Naive thymus-derived CD4-positive, alpha-beta T cell (primary cell): ENCODE data around the gene NRDE2. TPM values are rescaled to one million over a fixed set of nuclear protein-coding genes. Genes with fewer than 3 reads are reported as not detected.

Source experiments
- ATAC-seq: fragments of 150-1000 bp; cut with Tn5 transposase; 2 replicates; pipeline ENCODE4 v1.10.0; 2021; ENCODE audit warnings: mild to moderate bottlenecking, moderate library complexity
- CTCF ChIA-PET: fragments of 350-600 bp; sonication (Branson Sonifier 250); formaldehyde crosslinking; loops from one replicate; lab custom pipeline; 2021; ENCODE audit warnings: antibody characterized with exemption; lab: Charles Lee
- POLR2A ChIA-PET: fragments of 350-600 bp; sonication (Branson Sonifier 250); formaldehyde crosslinking; loops from one replicate; lab custom pipeline; 2021; ENCODE audit warnings: antibody characterized with exemption, inconsistent platforms; lab: Charles Lee
- DNase-seq, 9 donors: peaks; one replicate each; pipeline versions ENCODE4 v3.0.0 to v3.0.0-alpha.2; 2020 to 2022; ENCODE audit warnings: mixed read lengths in 1 of 9
- H3K27ac ChIP-seq: one replicate; pipeline ENCODE4 v1.7.0; 2013; ENCODE audit warnings: mild to moderate bottlenecking, low read depth, low read length, moderate library complexity
- H3K27me3 ChIP-seq, 2 donors: one replicate each; pipeline ENCODE4 v1.7.0; 2013; ENCODE audit warnings: low read length in 2 of 2, mild to moderate bottlenecking in 2 of 2, moderate library complexity in 2 of 2; ENCODE audit not compliant: control insufficient read depth in 2 of 2, insufficient read depth in 2 of 2
- H3K36me3 ChIP-seq, 3 experiments: 1 replicate in 2 of 3; 2 replicates in 1 of 3; pipeline ENCODE4 v1.7.0; 2013; ENCODE audit warnings: low read length in 3 of 3, mild to moderate bottlenecking in 3 of 3, moderate library complexity in 1 of 3; ENCODE audit not compliant: insufficient read depth in 3 of 3, control insufficient read depth in 2 of 3
- H3K4me1 ChIP-seq, 2 donors: one replicate each; pipeline ENCODE4 v1.7.0; 2013; ENCODE audit warnings: low read length in 2 of 2, mild to moderate bottlenecking in 2 of 2, moderate library complexity in 1 of 2; ENCODE audit not compliant: control insufficient read depth in 2 of 2, insufficient read depth in 2 of 2
- H3K4me3 ChIP-seq: 2 replicates; pipeline ENCODE4 v1.7.0; 2013; ENCODE audit warnings: mild to moderate bottlenecking, low read length
- H3K9me3 ChIP-seq, 3 experiments: 1 replicate in 2 of 3; 2 replicates in 1 of 3; pipeline ENCODE4 v1.7.0; 2013; ENCODE audit warnings: low read length in 3 of 3; ENCODE audit not compliant: control insufficient read depth in 2 of 3
- H3K27ac Mint-ChIP-seq, 9 donors: one replicate each; pipeline ENCODE4 v1.8.0; 2020 to 2022; ENCODE audit warnings: mixed read lengths in 9 of 9, mild to moderate bottlenecking in 8 of 9, moderate library complexity in 5 of 9, inconsistent platforms in 2 of 9
- H3K27me3 Mint-ChIP-seq, 5 donors: one replicate each; pipeline ENCODE4 v1.8.0; 2021 to 2022; ENCODE audit warnings: mixed read lengths in 5 of 5, mild to moderate bottlenecking in 1 of 5
- H3K36me3 Mint-ChIP-seq, 5 donors: one replicate each; pipeline ENCODE4 v1.8.0; 2020 to 2022; ENCODE audit warnings: mixed read lengths in 5 of 5, mild to moderate bottlenecking in 3 of 5, inconsistent platforms in 1 of 5
- H3K4me1 Mint-ChIP-seq, 7 donors: one replicate each; pipeline ENCODE4 v1.8.0; 2020 to 2022; ENCODE audit warnings: mixed read lengths in 7 of 7, mild to moderate bottlenecking in 3 of 7, inconsistent platforms in 1 of 7
- H3K4me3 Mint-ChIP-seq, 10 donors: one replicate each; pipeline ENCODE4 v1.8.0; 2020 to 2022; ENCODE audit warnings: mild to moderate bottlenecking in 10 of 10, mixed read lengths in 10 of 10, moderate library complexity in 6 of 10, inconsistent platforms in 2 of 10
- H3K9me3 Mint-ChIP-seq, 11 donors: one replicate each; pipeline ENCODE4 v1.8.0; 2020 to 2022; ENCODE audit warnings: mixed read lengths in 11 of 11, mild to moderate bottlenecking in 4 of 11, inconsistent platforms in 1 of 11, moderate library complexity in 1 of 11
- intact Hi-C, 2 donors: fragments of 100-400 bp; cut with micrococcal nuclease; formaldehyde crosslinking; loops; one replicate each; pipeline ENCODE4 v1.15.1; 2023
- polyA plus RNA-seq, 2 donors: library from polyadenylated mRNA; unstranded; fragments of 300-500 nt; fragmentation: Illumina TruSeq; gene quantifications; one replicate each; pipeline ENCODE4 v1.2.3, GENCODE V29; 2021
- total RNA-seq, 6 experiments: library from RNA in 5 of 6; stranded (reverse) in 5 of 6; gene quantifications; 1 replicate in 5 of 6; 2 replicates in 1 of 6; pipeline ENCODE4 v1.2.3 and lab custom pipeline; 2021 to 2026

Gene NRDE2
- total and polyA plus RNA-seq, 7 experiments from 2014 or later: 8.4 to 30.2 (median 26.6) TPM

GRCh38 chr14:90288651-90289355 is 42.9 kb downstream of the NRDE2 start:
- POLR2A ChIA-PET: interaction anchor here (0.6 kb wide), 1 partner anchor 29 kb away, joined by 3 read pairs; no protein-coding TSS in a partner anchor
- Histone ChIP-seq H3K36me3 (peaks cover 5 to 83% (median 26%) of the 10 kb centered on the region in 3 experiments), H3K4me3 (no peak overlapping the region), H3K27ac (no peak overlapping the region), H3K27me3 (no peaks in the 10 kb centered on the region), H3K4me1 (no peaks in the 10 kb centered on the region), H3K9me3 (no peaks in the 10 kb centered on the region)
- no peaks in the 10 kb centered on the region for H3K9me3 Mint-ChIP-seq
- H3K27ac Mint-ChIP-seq: no peak overlapping the region
- ATAC-seq: peak; percentile 40
- intact Hi-C loops: no loop called here
- no peak overlapping the region for H3K4me3 Mint-ChIP-seq
- CTCF ChIA-PET: interaction anchor here (0.6 to 1.2 kb wide), 4 partner anchors 22 to 469 kb away, joined by 4 to 6 read pairs (median 4); no protein-coding TSS in a partner anchor
- H3K27me3 Mint-ChIP-seq: no peaks in the 10 kb centered on the region
- DNase-seq: no peak
- peaks cover 7 to 50% (median 20%) of the 10 kb centered on the region in 5 donors for H3K36me3 Mint-ChIP-seq
- H3K4me1 Mint-ChIP-seq: no peaks in the 10 kb centered on the region

GRCh38 chr14:90287791-90288190 is 44.0 kb downstream of the NRDE2 start:
- H3K27ac ChIP-seq: no peak overlapping the region
- intact Hi-C loops: no loop called here
- H3K4me1 ChIP-seq: no peaks in the 10 kb centered on the region
- Mint-ChIP-seq H3K36me3 (peaks cover 8 to 52% (median 19%) of the 10 kb centered on the region in 5 donors), H3K4me1 (no peaks in the 10 kb centered on the region), H3K27ac (no peak overlapping the region), H3K4me3 (no peak overlapping the region), H3K9me3 (no peaks in the 10 kb centered on the region), H3K27me3 (no peaks in the 10 kb centered on the region)
- ChIA-PET POLR2A (no interaction called here), CTCF (no interaction called here)
- ATAC-seq (no peak), DNase-seq (no peak)
- no peaks in the 10 kb centered on the region for H3K9me3 ChIP-seq
- no peaks in the 10 kb centered on the region for H3K27me3 ChIP-seq
- H3K4me3 ChIP-seq: no peak overlapping the region
- peaks cover 5 to 87% (median 26%) of the 10 kb centered on the region in 3 experiments for H3K36me3 ChIP-seq

GRCh38 chr14:90281756-90282155 is 50.0 kb downstream of the NRDE2 start:
- no peak overlapping the region for H3K27ac Mint-ChIP-seq
- intact Hi-C loops: no loop called here
- no peaks in the 10 kb centered on the region for H3K27me3 ChIP-seq
- H3K36me3 Mint-ChIP-seq: peaks cover 0 to 37% (median 5%) of the 10 kb centered on the region in 5 donors
- no peak for ATAC-seq
- no peak overlapping the region for H3K4me3 Mint-ChIP-seq
- DNase-seq: no peak
- no peak overlapping the region for H3K27ac ChIP-seq
- H3K27me3 Mint-ChIP-seq: no peaks in the 10 kb centered on the region
- H3K4me3 ChIP-seq: no peak overlapping the region
- peaks cover 0 to 1% (median 0%) of the 10 kb centered on the region in 11 donors for H3K9me3 Mint-ChIP-seq
- H3K4me1 Mint-ChIP-seq: peaks cover 0 to under 1% (median 0%) of the 10 kb centered on the region in 7 donors
- H3K4me1 ChIP-seq: no peaks in the 10 kb centered on the region
- no peaks in the 10 kb centered on the region for H3K9me3 ChIP-seq
- ChIA-PET CTCF (no interaction called here), POLR2A (no interaction called here)
- H3K36me3 ChIP-seq: peaks cover 0 to 80% (median 12%) of the 10 kb centered on the region in 3 experiments

- POLR2A ChIA-PET: no interaction called here
- no peak overlapping the region for H3K4me3 Mint-ChIP-seq
- Histone ChIP-seq H3K36me3 (peaks cover 0 to 77% (median 8%) of the 10 kb centered on the region in 3 experiments), H3K9me3 (no peaks in the 10 kb centered on the region), H3K27ac (no peak overlapping the region), H3K4me3 (no peak overlapping the region), H3K27me3 (no peaks in the 10 kb centered on the region), H3K4me1 (no peaks in the 10 kb centered on the region)
- H3K27me3 Mint-ChIP-seq: no peaks in the 10 kb centered on the region
- no peak overlapping the region for H3K27ac Mint-ChIP-seq
- no peak for DNase-seq
- peaks cover 0 to 5% (median 0%) of the 10 kb centered on the region in 7 donors for H3K4me1 Mint-ChIP-seq
- CTCF ChIA-PET: no interaction called here
- peaks cover 0 to 1% (median 0%) of the 10 kb centered on the region in 11 donors for H3K9me3 Mint-ChIP-seq
- intact Hi-C loops: no loop called here
- H3K36me3 Mint-ChIP-seq: peaks cover 0 to 40% (median 7%) of the 10 kb centered on the region in 5 donors
- no peak for ATAC-seq
Observed at GRCh38 chr14:90281261-90281660, 50.5 kb downstream of the NRDE2 start.

- H3K36me3 Mint-ChIP-seq: peaks cover 0 to 39% (median 3%) of the 10 kb centered on the region in 5 donors
- no peaks in the 10 kb centered on the region for H3K27me3 Mint-ChIP-seq
- peak overlapping the region in 1 of 9 donors; percentile 30 for H3K27ac Mint-ChIP-seq
- Histone ChIP-seq H3K9me3 (no peaks in the 10 kb centered on the region), H3K36me3 (peaks cover 0 to 70% (median 7%) of the 10 kb centered on the region in 3 experiments), H3K4me1 (no peaks in the 10 kb centered on the region), H3K27ac (no peak overlapping the region), H3K27me3 (no peaks in the 10 kb centered on the region), H3K4me3 (no peak overlapping the region)
- CTCF ChIA-PET: no interaction called here
- no peak for DNase-seq
- peaks cover 0 to 14% (median 4%) of the 10 kb centered on the region in 7 donors for H3K4me1 Mint-ChIP-seq
- ATAC-seq: no peak
- peaks cover 0 to 1% (median 0%) of the 10 kb centered on the region in 11 donors for H3K9me3 Mint-ChIP-seq
- POLR2A ChIA-PET: no interaction called here
- H3K4me3 Mint-ChIP-seq: no peak overlapping the region
- intact Hi-C loops: no loop called here
Observed at GRCh38 chr14:90280096-90280495, 51.6 kb downstream of the NRDE2 start.

- Histone ChIP-seq H3K27me3 (no peaks in the 10 kb centered on the region), H3K27ac (no peak overlapping the region), H3K4me3 (no peak overlapping the region), H3K9me3 (no peaks in the 10 kb centered on the region), H3K36me3 (peaks cover 0 to 72% (median 4%) of the 10 kb centered on the region in 3 experiments), H3K4me1 (no peaks in the 10 kb centered on the region)
- Mint-ChIP-seq H3K27me3 (no peaks in the 10 kb centered on the region), H3K4me3 (no peak overlapping the region), H3K27ac (peak overlapping the region in 3 of 9 donors; percentile 21 to 36 (median 31)), H3K9me3 (peaks cover 0 to 1% (median 0%) of the 10 kb centered on the region in 11 donors), H3K4me1 (peaks cover 2 to 27% (median 8%) of the 10 kb centered on the region in 7 donors), H3K36me3 (peaks cover 0 to 46% (median 3%) of the 10 kb centered on the region in 5 donors)
- CTCF ChIA-PET: no interaction called here
- no peak for ATAC-seq
- DNase-seq: no peak
- POLR2A ChIA-PET: no interaction called here
- intact Hi-C loops: no loop called here
Observed at GRCh38 chr14:90278199-90279175, 53.3 kb downstream of the NRDE2 start.
